HEK293 (cell line): ENCODE results near the gene PRELID3B.

Experiments
- CTCF ChIP-seq: fragments of 450-650 bp; formaldehyde crosslinking; IDR thresholded peaks from 2 replicates; pipeline ENCODE4 v1.5.1; 2016; ENCODE audit warnings: missing biosample characterization, missing genetic modification characterization
- PBX3 ChIP-seq: sonication (generic); formaldehyde crosslinking; IDR thresholded peaks from 2 replicates; pipeline ENCODE4 v1.8.1; 2022; ENCODE audit warnings: mild to moderate bottlenecking, moderate library complexity, missing genetic modification reagents
- REPIN1 ChIP-seq: fragments of 450-650 bp; formaldehyde crosslinking; IDR thresholded peaks from 2 replicates; pipeline ENCODE4 v1.5.1; 2017; ENCODE audit warnings: missing biosample characterization, missing genetic modification characterization, low read depth
- REST ChIP-seq: fragments of 450-650 bp; formaldehyde crosslinking; IDR thresholded peaks from 2 replicates; pipeline ENCODE4 v1.5.1; 2016; ENCODE audit warnings: missing biosample characterization, missing genetic modification characterization
- TRIM28 ChIP-seq: IDR thresholded peaks from 2 replicates; pipeline ENCODE4 v1.6.1; 2011; ENCODE audit warnings: low read length, control low read depth, borderline replicate concordance
- ZBTB11 ChIP-seq: fragments of 450-650 bp; formaldehyde crosslinking; conservative IDR thresholded peaks from 2 replicates; pipeline ENCODE4 v1.5.1; 2016; ENCODE audit warnings: low read depth, missing biosample characterization, missing genetic modification characterization
- ZBTB8A ChIP-seq: fragments of 450-650 bp; formaldehyde crosslinking; IDR thresholded peaks from 2 replicates; pipeline ENCODE4 v1.5.1; 2016; ENCODE audit warnings: missing biosample characterization, missing genetic modification characterization
- ZNF274 ChIP-seq, 2 experiments: fragments of 200-500 bp in 1 of 2; fragments of 450-650 bp in 1 of 2; sonication (Bioruptor generic) in 1 of 2; formaldehyde crosslinking in 1 of 2; IDR thresholded peaks; 2 replicates each; pipeline versions ENCODE4 v1.5.1 to v1.6.1; 2014 to 2016; ENCODE audit warnings: borderline replicate concordance in 1 of 2, inconsistent platforms in 1 of 2, low read length in 1 of 2, missing biosample characterization in 1 of 2, missing genetic modification characterization in 1 of 2
- ZNF324 ChIP-seq: fragments of 450-650 bp; formaldehyde crosslinking; IDR thresholded peaks from 2 replicates; pipeline ENCODE4 v1.5.1; 2016; ENCODE audit warnings: missing biosample characterization, missing genetic modification characterization
- ZNF514 ChIP-seq: fragments of 450-650 bp; formaldehyde crosslinking; IDR thresholded peaks from 2 replicates; pipeline ENCODE4 v1.5.1; 2016; ENCODE audit warnings: missing biosample characterization, missing genetic modification characterization
- ZNF610 ChIP-seq: fragments of 450-650 bp; formaldehyde crosslinking; IDR thresholded peaks from 2 replicates; pipeline ENCODE4 v1.5.1; 2016; ENCODE audit warnings: missing biosample characterization, missing genetic modification characterization, borderline replicate concordance
- ZNF626 ChIP-seq: fragments of 450-650 bp; sonication (Bioruptor Pico); formaldehyde crosslinking; IDR thresholded peaks from 2 replicates; pipeline ENCODE4 v1.5.1; 2018; ENCODE audit warnings: missing biosample characterization, missing genetic modification characterization, inconsistent platforms
- ZNF792 ChIP-seq: fragments of 450-650 bp; formaldehyde crosslinking; IDR thresholded peaks from 2 replicates; pipeline ENCODE4 v1.5.1; 2016; ENCODE audit warnings: missing biosample characterization, missing genetic modification characterization
- ZSCAN5A ChIP-seq: fragments of 450-650 bp; formaldehyde crosslinking; IDR thresholded peaks from 2 replicates; pipeline ENCODE4 v1.5.1; 2016; ENCODE audit warnings: missing biosample characterization, missing genetic modification characterization

- TF ChIP-seq ZBTB11 (tag by site-specific recombination) (no peak), TRIM28 (no peak), ZNF792 (tag by site-specific recombination) (no peak), CTCF (no peak), ZNF274 (IDR thresholded peaks at IDR 0.05; ENCODE audit: low read length) (no peak), ZNF274 (tag by site-specific recombination; IDR thresholded peaks at IDR 0.05; ENCODE audit: borderline replicate concordance) (no peak), ZNF610 (tag by site-specific recombination) (no peak), PBX3 (no peak), ZBTB8A (no peak), ZSCAN5A (tag by site-specific recombination) (no peak), ZNF324 (no peak), REST (no peak), ZNF514 (tag by site-specific recombination) (no peak), REPIN1 (tag by site-specific recombination) (no peak), ZNF626 (tag by site-specific recombination) (no peak)
Observed at GRCh38 chr20:58988565-58988882, 54.1 kb downstream of the PRELID3B start.
